GM12864 (cell line): ENCODE results near the gene KCNH8.

Experiments used
- DNase-seq: peaks from one replicate; pipeline ENCODE4 v3.0.0-alpha.2; 2011; ENCODE audit warnings: low read depth
- H3K4me3 ChIP-seq: 2 replicates; pipeline ENCODE4 v1.5.1; 2011; ENCODE audit warnings: mild to moderate bottlenecking, low read depth, low read length, control low read depth
- TF ChIP-seq, protein P1 (sequence below): IDR thresholded peaks from 2 replicates; pipeline ENCODE4 v1.5.1; 2011; ENCODE audit warnings: low read depth, mild to moderate bottlenecking, moderate library complexity, low read length, control low read depth, inconsistent platforms; ENCODE audit errors: missing control alignments

Gene KCNH8

DNA sequence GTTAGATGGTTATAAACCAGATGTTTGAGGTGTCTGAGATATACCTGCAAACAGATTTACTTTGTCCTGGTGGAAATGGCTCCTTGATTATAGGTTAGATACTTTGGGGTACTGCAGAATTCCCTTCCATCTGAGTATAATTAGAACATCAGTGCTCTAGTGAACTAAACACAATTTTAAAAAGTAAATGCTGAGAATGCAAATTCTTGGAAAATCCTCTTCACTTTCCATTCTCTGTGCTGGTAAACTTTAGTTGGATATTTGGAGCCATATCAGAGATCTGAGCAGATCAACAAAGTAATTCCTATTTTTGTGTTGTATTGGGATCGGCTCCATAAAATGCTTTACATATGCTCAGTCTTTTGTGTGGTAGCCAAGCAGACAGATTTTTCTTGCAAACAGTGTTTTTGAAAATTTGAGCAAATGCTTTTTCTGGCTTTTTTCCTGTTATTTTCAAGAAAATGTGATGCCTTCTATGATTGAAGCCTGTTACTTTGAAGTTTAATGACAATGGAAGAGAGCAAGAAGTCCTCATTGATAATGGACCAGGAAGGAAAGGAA, 37.9 kb upstream of the KCNH8 start:
- no peak overlapping the region for H3K4me3 ChIP-seq
- TF ChIP-seq, protein P1, sequence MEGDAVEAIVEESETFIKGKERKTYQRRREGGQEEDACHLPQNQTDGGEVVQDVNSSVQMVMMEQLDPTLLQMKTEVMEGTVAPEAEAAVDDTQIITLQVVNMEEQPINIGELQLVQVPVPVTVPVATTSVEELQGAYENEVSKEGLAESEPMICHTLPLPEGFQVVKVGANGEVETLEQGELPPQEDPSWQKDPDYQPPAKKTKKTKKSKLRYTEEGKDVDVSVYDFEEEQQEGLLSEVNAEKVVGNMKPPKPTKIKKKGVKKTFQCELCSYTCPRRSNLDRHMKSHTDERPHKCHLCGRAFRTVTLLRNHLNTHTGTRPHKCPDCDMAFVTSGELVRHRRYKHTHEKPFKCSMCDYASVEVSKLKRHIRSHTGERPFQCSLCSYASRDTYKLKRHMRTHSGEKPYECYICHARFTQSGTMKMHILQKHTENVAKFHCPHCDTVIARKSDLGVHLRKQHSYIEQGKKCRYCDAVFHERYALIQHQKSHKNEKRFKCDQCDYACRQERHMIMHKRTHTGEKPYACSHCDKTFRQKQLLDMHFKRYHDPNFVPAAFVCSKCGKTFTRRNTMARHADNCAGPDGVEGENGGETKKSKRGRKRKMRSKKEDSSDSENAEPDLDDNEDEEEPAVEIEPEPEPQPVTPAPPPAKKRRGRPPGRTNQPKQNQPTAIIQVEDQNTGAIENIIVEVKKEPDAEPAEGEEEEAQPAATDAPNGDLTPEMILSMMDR, result no peak
- no peak for DNase-seq

DNA sequence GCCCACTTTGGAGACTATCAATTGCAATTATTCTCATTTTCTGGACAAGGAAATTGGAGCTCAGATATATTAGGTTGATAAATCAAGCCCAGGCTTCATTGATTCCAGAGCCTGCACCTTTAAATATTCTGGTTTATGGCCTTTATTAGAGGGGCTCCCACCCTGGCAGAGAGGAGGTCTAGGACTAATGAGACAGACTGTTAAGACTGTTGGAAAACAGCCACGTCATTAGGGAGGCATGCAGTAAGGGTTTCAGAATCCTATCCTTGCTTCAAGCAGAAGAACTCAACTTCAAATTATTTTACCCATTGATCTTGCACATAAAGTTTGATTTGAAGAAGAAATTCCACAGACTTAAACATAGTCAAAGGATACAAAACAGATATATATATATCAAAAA, 33.8 kb upstream of the KCNH8 start:
- DNase-seq, result no peak
- no peak overlapping the region for H3K4me3 ChIP-seq
- TF ChIP-seq, protein P1, result no peak

DNA sequence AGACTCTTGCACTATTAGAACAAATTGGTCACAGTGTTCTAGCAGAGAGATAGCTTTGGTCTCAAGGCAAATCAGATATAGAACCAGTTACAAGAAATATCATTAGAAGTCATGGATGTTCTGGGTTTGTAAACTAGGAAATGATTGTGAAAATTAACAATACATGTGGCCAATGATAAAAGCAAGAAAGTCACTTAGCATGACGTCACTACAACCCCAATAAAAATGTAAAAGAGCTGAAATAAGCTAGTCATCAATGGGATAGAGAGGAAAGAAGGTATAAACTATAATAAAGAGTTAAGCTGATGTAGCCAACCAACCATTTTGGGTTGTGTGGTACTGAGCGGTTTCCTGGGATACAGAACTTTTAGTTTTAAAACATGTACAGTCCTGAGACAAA, 32.1 kb upstream of the KCNH8 start:
- no peak for DNase-seq
- TF ChIP-seq, protein P1, result no peak
- no peak overlapping the region for H3K4me3 ChIP-seq

DNA sequence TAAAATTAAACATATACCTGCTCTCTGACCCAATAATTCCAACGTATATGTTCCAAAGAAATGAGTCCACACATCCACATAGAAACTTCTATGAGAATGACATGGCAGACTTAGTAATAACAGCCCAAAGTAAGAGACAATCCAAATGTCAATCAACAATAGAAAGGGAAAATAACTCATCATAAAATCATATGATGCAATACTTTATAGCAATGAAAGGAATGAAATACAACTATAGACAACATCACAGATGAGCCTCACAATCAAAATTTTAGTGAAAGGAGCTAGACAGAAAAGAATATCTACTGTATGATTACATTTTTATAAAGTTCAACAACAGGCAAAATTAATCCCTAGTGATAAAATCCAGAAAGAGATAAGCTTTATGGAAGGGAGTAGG, 23.6 kb upstream of the KCNH8 start:
- no peak for DNase-seq
- TF ChIP-seq, protein P1, result no peak
- H3K4me3 ChIP-seq, result no peak overlapping the region

DNA sequence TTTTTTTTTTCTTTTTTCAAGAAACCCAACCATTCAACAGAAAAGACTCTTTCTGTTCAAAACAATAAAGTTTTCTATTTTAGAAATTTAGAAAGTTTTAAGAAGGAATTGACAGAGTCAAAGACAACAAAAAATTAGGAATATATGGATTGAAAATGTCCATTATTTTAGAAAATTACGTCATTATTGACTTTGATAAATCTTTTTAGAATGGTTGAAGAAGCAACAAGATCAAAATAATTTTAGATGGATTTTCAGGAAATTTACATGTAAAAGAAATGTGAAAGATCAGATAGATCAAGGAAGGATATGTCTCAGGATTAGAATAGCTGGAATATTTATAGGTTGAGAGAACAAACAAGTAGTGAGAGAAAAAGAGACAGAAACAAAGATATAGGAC, 8.4 kb upstream of the KCNH8 start:
- no peak for DNase-seq
- no peak overlapping the region for H3K4me3 ChIP-seq
- TF ChIP-seq, protein P1, result no peak

DNA sequence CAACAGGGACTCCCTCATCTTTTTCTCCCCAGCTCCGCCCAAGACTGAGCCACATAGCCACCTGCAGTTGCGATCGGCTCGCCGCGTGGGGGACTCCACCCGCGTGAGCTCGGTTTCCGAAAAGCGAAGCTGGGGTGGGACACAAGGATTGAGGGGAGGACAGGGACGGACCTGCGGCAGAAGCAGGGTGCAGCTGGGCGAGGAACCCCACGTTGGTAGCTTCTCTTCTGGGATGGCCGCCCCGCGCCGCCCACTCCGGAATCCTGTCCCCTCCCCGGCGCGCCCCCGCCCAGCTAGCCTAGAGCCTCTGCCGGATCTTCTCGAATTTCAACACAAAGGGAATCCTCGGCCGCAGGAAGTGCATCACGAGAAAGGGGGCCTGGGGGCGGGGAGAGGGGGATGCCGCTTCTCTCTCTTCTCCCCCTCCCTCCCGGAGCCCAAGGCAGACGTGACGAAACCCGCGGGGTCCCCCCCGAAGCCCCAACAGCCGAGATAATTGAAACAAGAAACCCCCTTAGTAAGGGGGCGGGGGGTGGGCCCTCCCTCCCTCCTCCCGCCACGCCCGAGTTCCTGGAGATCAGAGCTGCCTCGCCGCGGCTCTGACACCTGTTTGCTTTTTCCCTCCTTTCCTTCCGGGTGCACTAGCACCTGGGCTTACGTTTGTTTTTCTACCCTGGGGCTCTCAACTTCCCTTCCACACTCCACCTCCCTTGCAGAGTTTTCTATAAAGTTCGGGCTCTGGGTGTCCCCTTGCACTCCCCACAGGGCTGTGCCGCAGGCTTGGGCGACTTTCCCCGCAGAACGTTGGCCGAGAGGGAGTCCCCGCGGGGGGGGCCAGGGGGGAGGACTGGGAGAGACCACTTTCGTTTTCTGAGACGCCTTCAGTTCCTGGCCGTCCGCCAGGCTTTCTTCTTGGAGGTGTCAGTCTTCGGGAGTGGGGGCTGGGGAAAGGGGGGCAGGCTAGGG, 1.3 kb upstream of the KCNH8 start:
- no peak for DNase-seq
- TF ChIP-seq, protein P1, result peak; percentile 63
- peak overlapping the region; percentile 54 for H3K4me3 ChIP-seq
